NCI-H526 (cell line): ENCODE measurements around the gene NFU1.
"Not testable (repeated sequence)": the region's sequence is repeated elsewhere in the genome, so short reads cannot be mapped to it uniquely, and the experiment has no call there.

Experiments used
- DNase-seq, 2 experiments: peaks; one replicate each; lab custom pipeline; 2025; lab: John Stamatoyannopoulos, UW

Gene NFU1

DNA sequence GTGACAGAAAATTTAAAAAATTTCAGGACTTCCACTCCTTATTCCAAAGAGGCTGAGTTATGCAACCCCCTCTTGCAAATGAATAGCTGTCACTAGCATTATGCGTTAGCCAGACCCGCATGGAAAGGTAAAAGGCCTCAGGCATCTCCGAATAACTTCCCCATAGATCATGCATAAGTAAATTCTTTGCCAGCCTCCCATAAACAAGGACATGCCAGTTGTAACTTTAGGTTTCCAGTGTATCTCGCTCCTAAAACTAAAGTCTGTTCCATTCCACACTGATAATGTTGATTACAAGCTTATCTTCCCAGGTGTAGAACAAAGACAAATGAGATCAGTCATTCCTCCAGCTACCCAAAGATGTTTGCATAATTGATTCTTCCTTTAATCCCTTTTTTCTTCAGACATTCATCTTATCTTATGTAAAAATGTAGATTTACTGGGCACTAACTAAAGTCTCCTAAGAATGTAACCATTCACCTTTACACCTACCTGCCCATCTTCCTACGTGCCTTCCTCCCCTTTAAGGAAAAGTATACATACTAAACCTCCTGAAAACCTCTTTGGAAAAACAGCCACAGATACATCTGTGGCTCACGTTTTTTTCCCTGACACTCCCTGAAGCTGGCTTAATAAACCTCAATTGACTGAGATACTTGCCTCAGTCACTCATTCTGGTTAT is 13.6 kb upstream of the NFU1 start:
- DNase-seq: peak in 1 of 2 experiments; percentile 12

DNA sequence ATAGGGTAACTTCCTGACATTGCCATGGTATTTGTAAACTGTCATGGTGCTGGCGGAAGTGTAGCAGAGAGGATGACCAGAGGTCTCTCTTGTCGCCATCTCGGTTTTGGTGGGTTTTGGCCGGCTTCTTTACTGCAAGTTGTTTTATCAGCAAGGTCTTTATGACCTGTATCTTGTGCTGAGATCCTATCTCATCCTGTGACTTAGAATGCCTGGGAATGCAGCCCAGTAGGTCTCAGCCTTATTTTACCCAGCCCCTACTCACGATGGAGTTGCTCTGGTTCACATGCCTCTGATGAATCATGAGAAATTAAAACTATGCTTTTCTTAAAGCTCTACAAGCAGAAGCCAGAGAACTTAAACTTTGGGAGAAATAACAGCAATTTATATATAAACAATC is 12.7 kb upstream of the NFU1 start:
- DNase-seq: no peak

DNA sequence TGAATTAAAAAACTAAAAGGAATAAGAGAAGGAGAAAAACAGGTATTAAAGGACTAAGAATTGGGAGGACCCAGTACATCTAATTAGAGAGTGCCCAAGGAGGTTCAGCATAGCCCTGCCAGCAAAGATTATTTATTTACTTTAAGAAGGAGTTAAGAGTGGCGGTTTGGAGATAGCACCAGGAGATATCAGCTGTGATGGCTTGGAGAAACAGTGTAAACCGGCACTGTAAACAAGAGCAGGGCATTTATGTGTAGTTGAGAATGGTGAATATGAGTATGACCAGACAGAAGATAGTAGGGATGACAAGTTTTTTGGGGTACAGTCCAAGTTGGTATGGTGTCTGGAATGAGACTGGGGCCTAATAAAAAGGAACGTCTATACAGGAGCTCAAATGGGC is 6.4 kb upstream of the NFU1 start:
- DNase-seq: not testable (repeated sequence)

DNA sequence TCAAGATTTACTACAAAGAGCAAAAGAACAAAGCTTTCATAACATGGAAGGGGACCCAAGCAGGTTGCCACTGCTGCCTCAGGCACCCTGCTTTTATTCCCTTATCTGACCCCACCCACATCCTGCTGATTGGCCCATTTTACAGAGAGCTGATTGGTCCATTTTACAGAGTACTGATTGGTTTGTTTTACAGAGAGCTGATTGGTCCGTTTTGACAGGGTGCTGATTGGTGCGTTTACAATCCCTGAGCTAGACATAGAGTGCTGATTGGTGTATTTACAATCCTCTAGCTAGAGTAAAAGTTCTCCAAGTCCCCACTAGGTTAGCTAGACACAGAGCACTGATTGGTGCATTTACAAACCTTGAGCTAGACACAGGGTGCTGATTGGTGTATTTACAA is 2.3 kb upstream of the NFU1 start:
- not testable (repeated sequence) for DNase-seq

DNA sequence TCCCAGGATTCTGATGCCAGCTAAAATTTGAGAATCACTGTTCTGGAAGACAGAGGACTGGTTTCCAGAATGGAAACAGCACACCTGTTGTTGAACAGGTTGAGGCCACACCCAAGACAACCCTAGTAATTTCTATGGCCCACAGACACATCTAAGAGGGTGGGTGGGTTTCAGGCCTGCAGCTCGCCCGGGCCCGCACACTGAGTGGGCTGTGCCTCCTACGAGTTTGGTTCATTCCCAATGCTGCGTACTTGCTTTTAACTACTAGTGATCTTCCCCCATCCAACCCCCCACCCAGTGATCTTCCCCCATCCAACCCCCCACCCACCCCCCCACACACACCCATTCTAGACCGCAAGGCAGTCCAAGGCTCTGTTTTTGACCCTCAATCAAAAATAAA is 1.3 kb upstream of the NFU1 start:
- no peak for DNase-seq

DNA sequence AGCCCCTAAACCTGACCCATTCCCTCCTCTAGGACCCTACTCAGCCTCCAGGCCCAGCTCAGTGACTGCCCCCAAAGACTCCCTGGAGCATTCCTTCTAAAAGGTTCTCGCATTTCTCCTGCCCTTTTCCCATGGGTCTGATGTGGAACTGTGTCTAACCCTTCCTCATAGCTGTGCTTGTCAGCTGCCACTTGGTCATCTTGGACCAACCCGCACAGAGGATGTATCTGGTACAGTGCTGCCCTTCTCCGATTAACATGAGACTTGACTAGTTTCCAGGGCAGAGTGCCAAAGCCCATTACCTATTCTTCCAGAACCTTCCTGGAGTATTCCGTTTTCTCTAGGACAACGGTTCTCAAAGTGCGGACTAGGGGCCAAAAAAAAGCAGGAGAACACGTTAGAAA is 518 bp upstream of the NFU1 start:
- DNase-seq: no peak

DNA sequence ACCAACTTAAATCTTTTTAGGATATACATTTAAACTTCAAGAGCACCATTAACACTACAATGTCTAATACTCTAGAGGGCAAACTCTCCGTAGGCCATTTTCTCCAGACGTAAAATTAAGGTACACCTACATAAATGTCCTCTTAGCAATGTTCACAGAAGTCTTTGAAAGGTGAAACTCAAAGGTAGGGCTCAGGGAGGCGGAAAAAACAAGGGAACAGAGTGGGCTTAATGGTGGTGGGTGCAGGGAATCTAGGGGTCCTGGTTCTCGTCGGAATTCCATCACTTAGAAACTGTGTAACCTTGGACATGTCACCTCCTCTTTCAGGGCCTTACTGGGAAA is 668 bp downstream of the NFU1 start:
- DNase-seq: peak in 1 of 2 experiments; percentile 49

DNA sequence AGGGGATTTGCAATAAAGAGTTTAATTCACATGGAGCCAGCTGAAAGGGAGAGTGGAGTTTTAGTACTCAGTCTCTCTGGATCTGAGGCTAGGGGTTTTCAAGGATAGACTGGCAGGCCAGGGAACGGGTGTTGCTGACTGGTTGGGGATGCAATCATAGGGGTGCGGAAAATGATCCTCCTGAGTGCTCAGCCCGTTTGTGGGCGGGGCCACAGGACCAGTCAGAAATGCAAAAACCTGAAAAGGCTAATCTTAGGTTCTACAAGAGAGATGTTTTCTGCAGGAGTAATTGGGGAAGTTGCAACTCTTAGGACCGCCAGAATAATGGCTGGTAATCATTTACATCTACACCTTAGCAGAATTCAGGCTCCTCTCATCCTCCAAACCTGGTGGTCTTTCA is 2.5 kb downstream of the NFU1 start:
- DNase-seq: no peak

DNA sequence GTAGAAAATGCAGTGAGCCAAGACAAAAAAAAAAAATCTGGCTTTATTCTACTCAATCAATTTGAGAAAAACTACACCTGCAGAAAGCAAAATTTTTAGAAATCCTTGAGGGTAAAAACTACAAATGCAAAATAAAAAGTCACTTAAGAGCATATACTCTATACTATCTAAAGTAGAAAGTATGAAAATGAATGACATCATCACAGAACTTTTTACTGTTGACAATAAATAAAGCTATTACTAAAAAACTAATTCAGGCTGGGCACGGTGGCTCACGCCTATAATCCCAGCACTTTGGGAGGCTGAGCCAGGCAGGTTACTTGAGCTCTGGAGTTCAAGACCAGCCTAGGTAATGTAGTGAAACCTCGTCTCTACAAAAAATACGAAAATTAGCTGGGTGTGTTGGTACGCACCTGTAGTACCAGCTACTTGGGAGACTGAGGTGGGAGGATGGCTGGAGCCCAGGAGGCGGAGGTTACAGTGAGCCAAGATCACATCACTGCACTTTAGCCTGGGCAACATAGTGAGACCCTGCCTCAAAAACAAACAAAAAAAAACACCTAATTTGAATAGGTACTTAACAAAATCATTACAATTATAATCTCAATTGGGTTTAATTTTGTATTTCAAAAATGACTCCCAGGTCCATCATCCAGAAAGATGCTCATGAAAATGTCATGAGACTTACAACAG is 7.6 kb downstream of the NFU1 start:
- DNase-seq: no peak

DNA sequence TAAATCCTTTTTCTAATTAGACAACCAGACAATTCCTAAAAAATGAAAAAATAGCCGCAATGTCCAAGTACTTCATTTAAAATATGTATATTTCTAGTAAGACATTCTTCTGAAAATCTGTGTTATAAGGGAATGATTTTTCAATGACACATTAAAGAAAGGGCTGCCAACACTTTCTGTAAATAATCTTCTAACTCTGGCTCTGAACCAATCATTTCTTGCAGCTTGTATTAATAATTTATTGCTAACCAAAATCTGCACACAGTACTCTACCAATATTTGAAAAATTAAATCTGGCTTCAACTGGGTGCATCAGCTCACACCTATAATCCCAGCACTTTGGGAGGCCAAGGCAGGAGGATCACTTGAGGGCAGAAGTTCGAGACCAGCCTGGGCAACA is 8.3 kb downstream of the NFU1 start:
- DNase-seq: no peak

DNA sequence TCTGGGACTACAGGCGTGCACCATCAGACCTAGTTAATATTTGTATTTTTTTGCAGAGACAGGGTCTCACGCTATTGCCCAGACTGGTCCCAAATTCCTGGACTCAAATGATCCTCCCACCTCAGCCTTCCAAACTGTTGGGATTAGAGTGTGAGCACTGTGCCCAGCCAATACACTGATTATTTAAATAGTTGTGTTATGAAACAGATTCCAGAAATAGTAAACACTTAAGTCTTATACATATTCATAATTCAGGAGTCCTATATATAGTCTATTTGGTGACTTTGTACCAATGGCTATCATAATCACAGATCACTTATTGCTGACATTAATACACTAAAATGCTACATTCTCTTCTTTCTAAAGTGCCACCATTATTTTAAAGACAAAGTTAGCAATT is 12.8 kb downstream of the NFU1 start:
- no peak for DNase-seq

DNA sequence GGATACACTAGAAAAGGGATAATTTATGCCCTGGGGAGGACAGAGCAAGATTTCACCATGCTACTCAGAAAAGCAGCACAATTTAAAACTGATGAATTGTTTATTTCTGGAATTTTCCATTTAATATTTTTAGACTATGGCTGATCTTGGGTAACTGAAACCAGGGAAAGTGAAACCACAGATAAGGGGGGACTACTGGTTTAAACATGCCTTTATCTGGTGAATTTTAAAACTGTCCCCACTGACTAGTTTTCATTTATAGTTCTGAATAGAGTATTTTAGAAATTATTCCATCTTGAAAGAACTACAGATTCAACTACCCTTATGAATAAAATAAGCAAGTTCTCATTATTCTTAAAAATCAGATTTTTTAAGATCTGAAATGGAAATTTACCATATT is 15.0 kb downstream of the NFU1 start:
- DNase-seq: no peak

DNA sequence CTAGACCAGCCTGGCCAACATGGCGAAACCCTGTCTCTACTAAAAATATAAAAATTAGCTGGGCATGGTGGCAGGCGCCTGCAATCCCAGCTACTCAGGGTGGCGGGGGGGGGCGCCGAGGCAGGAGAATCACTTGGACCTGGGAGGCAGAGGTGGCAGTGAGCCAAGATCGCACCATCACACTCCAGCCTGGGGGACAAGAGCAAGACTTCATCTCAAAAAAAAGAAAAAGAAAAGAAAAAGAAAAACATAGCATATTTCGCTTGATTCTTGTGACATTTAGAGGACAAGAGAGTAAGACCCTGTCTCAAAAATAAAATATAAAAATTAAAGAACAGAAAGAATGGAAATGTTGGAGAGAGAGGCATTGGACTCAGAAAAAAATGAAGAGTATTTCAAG is 18.1 kb downstream of the NFU1 start:
- not testable (repeated sequence) for DNase-seq

DNA sequence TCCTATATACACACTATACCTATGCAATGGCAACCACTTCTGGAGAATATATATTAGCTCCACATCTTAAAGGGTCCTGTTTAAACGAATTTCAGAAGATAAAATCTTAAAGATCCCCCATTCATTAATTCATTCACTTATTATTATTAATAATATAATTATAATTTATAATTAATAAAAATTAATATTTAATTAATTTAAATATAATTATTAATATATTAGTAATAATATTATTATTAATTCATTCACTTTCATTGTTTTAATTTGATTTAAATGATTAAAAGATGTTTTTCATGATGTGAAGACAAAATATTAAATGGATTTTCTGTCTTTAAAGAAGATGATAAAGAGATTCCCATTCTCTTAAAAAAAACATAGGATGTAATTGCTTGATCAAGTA is 21.1 kb downstream of the NFU1 start:
- no peak for DNase-seq

DNA sequence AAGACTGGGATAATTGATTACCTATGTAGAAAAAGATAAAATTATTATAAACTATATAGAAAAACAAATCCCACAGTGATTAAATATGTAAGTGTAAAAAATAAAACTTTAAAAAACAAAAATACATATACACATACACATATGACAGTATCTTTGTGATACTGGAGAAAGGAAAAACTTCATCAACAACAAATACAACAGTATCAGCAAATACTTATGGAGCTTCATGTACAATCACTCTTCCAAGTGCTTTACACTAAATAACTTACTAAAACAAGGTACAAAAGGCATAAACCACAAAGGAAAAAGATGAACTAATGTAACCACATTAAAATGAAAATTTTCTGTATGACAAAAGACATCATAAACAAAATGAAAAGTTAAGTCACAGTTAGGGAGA is 26.1 kb downstream of the NFU1 start:
- DNase-seq: no peak

DNA sequence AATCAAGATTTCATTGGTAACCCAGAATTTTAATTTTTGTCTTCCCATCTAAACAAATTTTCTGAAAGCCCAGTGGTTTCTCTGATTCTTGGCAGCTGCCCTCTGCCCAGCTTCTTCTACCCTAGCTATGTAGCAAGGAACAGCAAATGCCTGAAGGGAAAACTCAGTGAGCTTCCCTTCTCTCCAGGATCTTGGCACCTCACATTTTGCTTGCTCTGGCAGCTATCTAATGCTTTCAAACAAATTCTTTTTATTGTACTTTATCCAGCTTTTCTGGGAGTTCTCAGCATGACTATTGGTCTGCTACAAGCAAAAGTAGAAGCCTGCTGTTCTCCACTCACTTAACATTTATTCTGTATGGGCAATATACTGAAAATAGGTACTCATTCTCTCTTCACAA is 31.9 kb downstream of the NFU1 start:
- DNase-seq: no peak

DNA sequence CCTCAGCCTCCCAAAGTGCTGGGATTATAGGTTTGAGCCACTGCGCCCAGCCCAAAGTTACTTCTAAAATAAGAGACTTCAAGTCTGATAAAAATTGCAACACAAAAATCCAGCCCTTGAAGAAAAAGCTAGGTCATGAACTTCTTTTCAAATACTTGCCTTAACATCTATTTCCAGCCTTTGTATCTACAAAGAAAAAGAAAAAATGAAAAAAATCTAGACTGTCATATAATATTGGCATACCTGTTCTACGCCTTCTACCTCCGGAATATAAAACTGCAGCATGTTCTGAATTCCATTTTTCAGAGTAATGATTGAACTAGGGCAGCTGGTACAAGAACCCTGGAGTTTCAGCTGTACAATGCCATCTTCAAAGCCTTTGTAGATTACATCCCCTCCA is 37.1 kb downstream of the NFU1 start:
- DNase-seq: no peak

DNA sequence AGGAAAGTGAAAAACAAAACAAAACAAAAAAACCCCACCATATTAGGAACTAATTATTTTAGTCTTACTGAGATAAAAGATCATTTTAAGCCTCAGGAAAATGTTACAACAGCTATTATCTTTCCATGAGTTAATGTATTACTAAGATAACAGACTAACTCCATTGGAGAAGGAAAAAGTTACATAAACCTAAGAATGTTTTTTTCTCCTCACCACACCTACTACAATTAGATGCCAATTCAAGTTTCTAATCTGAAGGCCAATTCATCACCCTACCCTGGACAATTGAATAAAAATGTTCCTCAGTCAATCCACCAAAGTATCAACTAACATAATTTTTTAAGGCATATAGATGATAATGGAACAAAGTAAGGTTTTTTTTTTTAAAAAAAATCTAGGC is 40.0 kb downstream of the NFU1 start:
- DNase-seq: no peak

DNA sequence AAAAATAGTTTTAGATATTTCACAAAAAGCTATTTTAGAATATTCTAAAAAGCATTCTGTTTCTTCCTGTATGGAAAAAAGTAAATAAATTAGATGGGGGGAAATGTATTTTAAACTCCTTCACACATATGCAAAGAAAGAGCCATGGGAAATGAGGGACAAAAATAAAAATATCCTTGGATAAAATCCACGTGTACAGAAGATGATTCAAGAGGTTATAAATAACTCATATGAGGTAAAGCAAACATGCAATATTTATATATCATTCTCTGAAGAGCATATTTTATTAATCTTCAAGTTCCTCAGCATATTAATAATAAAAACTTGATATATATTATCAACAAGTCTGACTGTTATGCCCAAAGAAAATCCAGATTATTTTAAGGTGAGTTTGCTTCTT is 41.4 kb downstream of the NFU1 start:
- DNase-seq: no peak

DNA sequence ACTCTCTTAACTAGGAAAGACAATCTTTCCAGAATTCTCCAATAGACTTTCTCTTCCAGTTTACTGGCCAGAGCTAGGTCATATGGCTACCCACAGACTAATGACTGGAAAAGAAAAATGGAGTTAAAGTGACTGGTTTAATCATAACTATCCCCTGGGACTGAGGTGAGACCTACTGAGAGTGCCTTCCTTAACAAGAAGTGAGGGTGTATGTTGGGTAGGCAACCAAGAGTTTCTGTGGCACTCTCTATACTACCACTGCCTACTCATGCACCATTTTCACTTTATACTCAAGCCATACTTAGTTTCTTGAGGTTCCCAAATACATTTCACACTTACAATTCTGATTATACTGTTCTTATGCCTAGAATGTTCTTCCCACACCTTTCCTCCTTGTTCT is 43.3 kb downstream of the NFU1 start:
- DNase-seq: no peak

DNA sequence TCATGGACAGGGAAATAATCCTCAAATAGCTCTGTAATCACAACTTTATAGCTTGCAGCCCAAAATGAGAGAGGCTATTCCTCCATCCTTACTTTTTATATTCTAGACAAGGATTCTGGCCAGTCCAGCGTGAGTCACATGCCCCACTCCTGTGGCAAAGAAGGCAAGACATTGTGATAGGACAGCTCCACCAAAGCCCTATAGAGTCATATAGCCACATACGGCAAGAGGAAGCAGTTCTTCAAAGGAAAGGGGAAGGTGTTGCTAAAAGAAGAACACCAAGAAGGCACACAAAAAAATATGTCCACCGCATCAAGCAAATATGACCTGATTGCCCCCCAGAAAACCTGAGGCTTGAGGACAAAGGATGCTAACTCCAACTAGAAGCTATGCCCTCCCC is 46.8 kb downstream of the NFU1 start:
- no peak for DNase-seq

DNA sequence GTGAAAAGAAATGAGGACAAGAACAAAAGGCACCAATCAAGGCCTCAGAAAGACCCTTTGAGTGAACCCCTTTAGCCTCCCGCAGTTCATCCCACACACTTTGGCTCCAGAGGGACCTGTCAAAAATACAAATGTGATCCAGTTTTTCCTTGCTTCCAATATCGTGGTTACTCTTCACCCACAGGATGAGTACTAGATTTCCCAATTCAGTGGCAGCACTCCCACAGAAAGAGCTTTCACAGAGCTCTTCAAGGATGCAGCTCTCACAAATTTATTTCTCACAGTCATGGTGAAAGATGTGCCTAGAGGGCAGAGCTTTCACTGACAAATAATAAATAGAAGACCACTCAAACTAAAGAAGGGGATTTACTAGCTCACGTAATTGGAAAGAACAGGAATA is 47.2 kb downstream of the NFU1 start:
- no peak for DNase-seq

DNA sequence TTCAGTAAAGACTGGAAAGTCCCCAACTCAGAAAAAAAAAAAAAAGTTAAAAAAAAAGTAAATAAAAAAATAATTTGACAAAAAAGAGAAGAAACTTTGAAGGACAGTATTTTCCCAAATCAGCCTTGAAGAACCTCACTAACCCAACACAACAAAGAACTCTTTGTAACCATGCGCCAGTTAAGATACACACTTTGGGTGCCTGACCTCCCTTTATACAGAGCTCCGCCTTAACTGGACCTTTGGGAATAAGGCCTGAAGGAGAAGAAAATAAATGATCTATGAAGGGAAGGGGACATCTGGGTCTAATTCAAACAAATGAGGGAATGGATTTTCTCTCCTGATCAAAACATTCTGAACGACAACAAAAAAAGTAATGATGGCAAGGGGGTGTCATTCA is 48.0 kb downstream of the NFU1 start:
- peak in 1 of 2 experiments; percentile 15 for DNase-seq
